CD4-positive, alpha-beta T cell treated with Interleukin-15 for 4 hours (primary cell): Measurements from ENCODE around the gene MYO5C.
"Not testable (repeated sequence)": the region's sequence is repeated elsewhere in the genome, so short reads cannot be mapped to it uniquely, and the experiment has no call there.

ENCODE experiments used
- DNase-seq: peaks from one replicate; pipeline ENCODE4 v3.0.0-alpha.2; 2020; ENCODE audit warnings: low spot score

Gene MYO5C

GRCh38 chr15:52243697-52244555 lies 51.7 kb downstream of the MYO5C start:
- DNase-seq: no peak

- no peak for DNase-seq
Observed at GRCh38 chr15:52243286-52243685, 52.3 kb downstream of the MYO5C start.

GRCh38 chr15:52241489-52241888 lies 54.1 kb downstream of the MYO5C start:
- no peak for DNase-seq

GRCh38 chr15:52240166-52240565 lies 55.4 kb downstream of the MYO5C start:
- no peak for DNase-seq

GRCh38 chr15:52238989-52239525 lies 56.5 kb downstream of the MYO5C start:
- DNase-seq: not testable (repeated sequence)

GRCh38 chr15:52238149-52238548 lies 57.5 kb downstream of the MYO5C start:
- no peak for DNase-seq

- no peak for DNase-seq
Observed at GRCh38 chr15:52236013-52236412, 59.6 kb downstream of the MYO5C start.

- no peak for DNase-seq
Observed at GRCh38 chr15:52234596-52235541, 60.7 kb downstream of the MYO5C start.

- DNase-seq: no peak
Observed at GRCh38 chr15:52233405-52233804, 62.2 kb downstream of the MYO5C start.

- no peak for DNase-seq
Observed at GRCh38 chr15:52232327-52232726, 63.3 kb downstream of the MYO5C start.

- no peak for DNase-seq
Observed at GRCh38 chr15:52230073-52230472, 65.5 kb downstream of the MYO5C start.

GRCh38 chr15:52228921-52229320 lies 66.7 kb downstream of the MYO5C start:
- DNase-seq: no peak

- peak; percentile 79 for DNase-seq
Observed at GRCh38 chr15:52227456-52227855, 68.1 kb downstream of the MYO5C start.

- DNase-seq: no peak
Observed at GRCh38 chr15:52225230-52225629, 70.4 kb downstream of the MYO5C start.

- no peak for DNase-seq
Observed at GRCh38 chr15:52224211-52224610, 71.4 kb downstream of the MYO5C start.

GRCh38 chr15:52221730-52222129 lies 73.9 kb downstream of the MYO5C start:
- no peak for DNase-seq

- DNase-seq: no peak
Observed at GRCh38 chr15:52220937-52221660, 74.5 kb downstream of the MYO5C start.

GRCh38 chr15:52220251-52220650 lies 75.4 kb downstream of the MYO5C start:
- no peak for DNase-seq

GRCh38 chr15:52218816-52219215 lies 76.8 kb downstream of the MYO5C start:
- DNase-seq: no peak

- DNase-seq: no peak
Observed at GRCh38 chr15:52218371-52218770, 77.2 kb downstream of the MYO5C start.

- DNase-seq: no peak
Observed at GRCh38 chr15:52217186-52217585, 78.4 kb downstream of the MYO5C start.

- no peak for DNase-seq
Observed at GRCh38 chr15:52214553-52214952, 81.1 kb downstream of the MYO5C start.
